ENCODE results near the gene ANKRD30B. TPM values are rescaled to one million over a fixed set of nuclear protein-coding genes. Genes with fewer than 3 reads are reported as not detected.
"Not testable (repeated sequence)": the region's sequence is repeated elsewhere in the genome, so short reads cannot be mapped to it uniquely, and the experiment has no call there.

ANKRD30B gene
- polyA plus RNA-seq, 3 donors = 0.12 to 0.26 (median 0.16) TPM

- not testable (repeated sequence) for DNase-seq (ENCODE audit: low read depth in 3 of 3, low spot score in 2 of 3)
Measured at GRCh38 chr18:14855634-14856033, 107.7 kb downstream of the ANKRD30B start.

DNA sequence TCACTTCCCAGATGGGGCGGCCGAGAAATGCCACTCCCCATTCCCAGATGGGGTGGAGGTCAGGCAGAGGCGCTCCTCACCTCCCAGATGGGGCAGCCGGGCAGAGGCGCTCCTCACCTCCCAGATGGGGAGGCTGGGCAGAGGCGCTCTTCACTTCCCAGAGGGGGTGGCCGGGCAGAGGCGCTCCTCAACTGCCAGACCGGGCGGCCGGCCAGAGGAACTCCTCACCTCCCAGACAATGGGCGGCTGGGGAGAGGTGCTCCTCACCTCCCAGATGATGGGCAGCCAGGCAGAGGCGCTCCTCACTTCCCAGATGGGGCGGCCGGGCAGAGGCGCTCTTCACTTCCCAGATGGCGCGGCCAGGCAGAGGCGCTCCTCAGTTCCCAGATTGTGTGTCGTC lies 108.3 kb downstream of the ANKRD30B start:
- DNase-seq (ENCODE audit: low read depth in 3 of 3, low spot score in 2 of 3) = not testable (repeated sequence)

- not testable (repeated sequence) for DNase-seq (ENCODE audit: low read depth in 3 of 3, low spot score in 2 of 3)
Measured at GRCh38 chr18:14858514-14858913, 110.5 kb downstream of the ANKRD30B start.

DNA sequence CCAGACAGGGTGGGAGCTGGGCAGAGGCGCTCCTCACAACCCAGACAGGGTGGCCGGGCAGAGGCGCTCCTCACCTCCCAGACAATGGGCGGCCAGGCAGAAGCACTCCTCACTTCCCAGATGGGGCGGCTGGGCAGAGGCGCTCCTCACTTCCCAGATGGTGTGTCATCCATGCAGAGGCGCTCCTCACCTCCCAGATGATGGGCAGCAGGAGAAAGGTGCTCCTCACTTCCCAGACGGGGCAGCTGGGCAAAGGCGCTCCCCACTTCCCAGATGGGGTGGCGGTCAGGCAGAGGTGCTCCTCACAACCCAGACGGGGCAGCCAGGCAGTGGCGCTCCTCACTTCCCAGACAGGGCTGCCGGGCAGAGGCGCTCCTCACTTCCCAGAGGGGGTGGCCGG lies 112.0 kb downstream of the ANKRD30B start:
- DNase-seq (ENCODE audit: low read depth in 3 of 3, low spot score in 2 of 3) = not testable (repeated sequence)

DNA sequence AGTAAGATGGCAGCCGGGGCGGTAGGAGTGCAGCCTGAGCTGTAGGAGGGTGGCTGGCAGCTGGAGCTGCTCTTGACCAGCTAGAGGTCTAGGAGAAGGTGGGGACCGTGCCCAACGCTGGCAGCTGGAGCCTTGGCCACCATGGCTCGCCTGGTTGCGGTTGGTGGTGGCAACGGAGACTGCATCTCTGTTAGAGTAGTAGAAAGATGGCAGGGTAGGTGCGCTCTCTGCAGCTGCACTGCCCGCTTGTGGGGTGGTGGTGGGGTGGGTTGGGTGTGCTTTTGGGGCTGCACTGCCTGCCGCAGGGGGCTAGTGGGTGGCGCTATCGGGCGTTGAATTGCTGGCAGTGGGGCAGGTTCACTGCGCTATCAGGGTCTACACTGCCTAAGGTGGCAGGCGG lies 118.5 kb downstream of the ANKRD30B start:
- not testable (repeated sequence) for DNase-seq (ENCODE audit: low read depth in 3 of 3, low spot score in 2 of 3)

- DNase-seq (ENCODE audit: low read depth in 3 of 3, low spot score in 2 of 3) = not testable (repeated sequence)
Measured at GRCh38 chr18:14867988-14868387, 120.0 kb downstream of the ANKRD30B start.

- DNase-seq (ENCODE audit: low read depth in 3 of 3, low spot score in 2 of 3) = not testable (repeated sequence)
Measured at GRCh38 chr18:14868825-14869224, 120.9 kb downstream of the ANKRD30B start.

- DNase-seq (ENCODE audit: low read depth in 3 of 3, low spot score in 2 of 3) = not testable (repeated sequence)
Measured at GRCh38 chr18:14878826-14879225, 130.9 kb downstream of the ANKRD30B start.

DNA sequence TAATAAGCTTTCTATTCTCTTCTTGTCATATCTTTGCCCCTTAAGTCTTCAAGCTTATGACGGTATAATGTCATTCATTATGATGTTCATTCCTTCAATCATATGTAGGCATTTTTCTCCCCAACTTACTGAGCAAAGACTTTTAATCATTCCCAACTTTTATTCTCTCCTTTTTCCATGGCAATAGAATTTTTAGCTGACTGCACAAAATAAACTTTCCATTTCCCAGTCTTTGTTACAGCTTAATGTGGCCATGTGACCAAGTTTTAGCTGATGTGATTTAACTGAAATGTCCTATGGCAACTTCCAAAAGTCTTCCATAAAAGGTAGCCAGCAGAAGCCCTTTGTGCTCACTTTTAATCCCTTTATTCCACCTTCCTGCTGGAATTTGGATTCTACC lies 152.5 kb downstream of the ANKRD30B start:
- DNase-seq (ENCODE audit: low read depth in 3 of 3, low spot score in 2 of 3) = no peak

Other genes with a start within 250 kb of the ANKRD30B start
- under 1 TPM in 2 of 3 donors, not detected in 1; 0.06 to 0.07 TPM for gene POTEC, start 204.6 kb upstream of the ANKRD30B start, polyA plus RNA-seq (ENCODE audit: insufficient read length in 3 of 3)

Data from right renal cortex interstitium (tissue), 3 donors.